Midbrain (tissue), 1 donor: ENCODE results near the gene STEEP1.
A peak's percentile ranks its signal among the peaks of the same experiment; 100 is the strongest.

Experiments used
- DNase-seq: peaks from one replicate; lab custom pipeline; 2025; lab: John Stamatoyannopoulos, UW

Gene STEEP1

DNA sequence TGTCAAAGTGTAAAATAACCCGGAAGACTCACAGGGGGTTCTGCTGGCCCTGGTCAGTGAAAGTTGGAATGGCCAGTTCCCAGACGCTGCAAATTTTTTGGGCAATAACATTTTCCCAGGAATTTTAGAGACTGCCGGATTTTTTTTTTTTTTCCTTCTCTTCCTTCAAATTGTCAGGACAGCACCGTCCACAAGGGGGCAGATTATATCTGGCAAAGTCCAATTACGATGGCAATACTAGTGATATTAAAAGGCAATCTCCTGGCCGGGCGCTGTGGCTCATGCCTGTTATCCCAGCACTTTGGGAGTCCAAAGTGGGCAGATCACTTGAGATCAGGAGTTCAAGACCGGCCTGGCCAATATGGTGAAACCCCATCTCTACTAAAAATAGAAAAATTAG is 76.5 kb downstream of the STEEP1 start:
- peak; percentile 11 for DNase-seq
